Measurements from ENCODE around the gene PLAAT2. TPM values are rescaled to one million over a fixed set of nuclear protein-coding genes. Genes with fewer than 3 reads are reported as not detected.

PLAAT2 gene
- total and polyA plus RNA-seq, 9 donors = 0.12 to 1.4 (median 0.35) TPM; not detected in 4

- no peak for DNase-seq
- peaks cover 0 to 3% of the 10 kb centered on the region in 2 donors for H3K9me3 ChIP-seq
- no peaks in the 10 kb centered on the region for H3K27me3 ChIP-seq
- peaks cover 2% of the 10 kb centered on the region for H3K4me1 ChIP-seq (ENCODE audit: insufficient read depth)
- intact Hi-C loops (cut with DNase I) = no loop called here
- WGBS, 3 donors = 83 to 90% (median 84%) methylated on average over 6 of the region's 6 CpGs
- no peaks in the 10 kb centered on the region for H3K36me3 ChIP-seq
- no peak for TF ChIP-seq CTCF (IDR thresholded peaks at IDR 0.05)
- no peak for TF ChIP-seq POLR2A (IDR thresholded peaks at IDR 0.05)
- no peak for TF ChIP-seq EP300 (IDR thresholded peaks at IDR 0.05)
- no peak overlapping the region for H3K4me3 ChIP-seq
- H3K27ac ChIP-seq = no peak overlapping the region
Measured at GRCh38 chr11:63503492-63503891, 59.7 kb downstream of the PLAAT2 start.

Other genes starting within 250 kb of the PLAAT2 start
- not detected for gene SLC22A9, start 193.6 kb downstream of the PLAAT2 start, total RNA-seq
- gene SLC22A9, start 193.6 kb downstream of the PLAAT2 start, polyA plus RNA-seq = not detected
- 10 to 100 TPM in 1 of 7 donors, 1 to 10 TPM in 6; 1.7 to 22.2 (median 3.8) TPM for gene PLAAT5, start 72.2 kb downstream of the PLAAT2 start, total RNA-seq
- 10 to 100 TPM in 1 of 2 donors, 1 to 10 TPM in 1; 1.5 to 35.0 TPM for gene PLAAT5, start 72.2 kb downstream of the PLAAT2 start, polyA plus RNA-seq
- gene LGALS12, start 57.3 kb downstream of the PLAAT2 start, total RNA-seq = 1 to 10 TPM in 2 of 7 donors, under 1 TPM in 4, not detected in 1; 0.23 to 4.5 (median 0.74) TPM
- 10 to 100 TPM in 1 of 2 donors, under 1 TPM in 1; 0.19 to 28.7 TPM for gene LGALS12, start 57.3 kb downstream of the PLAAT2 start, polyA plus RNA-seq
- 10 to 100 TPM; 35.8 to 70.9 (median 61.1) TPM for gene PLAAT4, start 26.6 kb downstream of the PLAAT2 start, total RNA-seq
- gene PLAAT4, start 26.6 kb downstream of the PLAAT2 start, polyA plus RNA-seq = 10 to 100 TPM; 67.0 to 71.6 TPM
- 100 to 1,000 TPM in 5 of 7 donors, 10 to 100 TPM in 2; 52.2 to 147 (median 110) TPM for gene PLAAT3, start 51.1 kb upstream of the PLAAT2 start, total RNA-seq
- 100 to 1,000 TPM in 1 of 2 donors, 10 to 100 TPM in 1; 41.1 to 128 TPM for gene PLAAT3, start 51.1 kb upstream of the PLAAT2 start, polyA plus RNA-seq
- 10 to 100 TPM; 44.9 to 81.8 (median 55.7) TPM for gene ATL3, start 108.0 kb upstream of the PLAAT2 start, total RNA-seq
- 10 to 100 TPM; 16.5 to 27.8 TPM for gene ATL3, start 108.0 kb upstream of the PLAAT2 start, polyA plus RNA-seq
- 10 to 100 TPM; 53.2 to 82.9 (median 64.1) TPM for gene RTN3, start 118.1 kb upstream of the PLAAT2 start, total RNA-seq
- 100 to 1,000 TPM in 1 of 2 donors, 10 to 100 TPM in 1; 49.5 to 142 TPM for gene RTN3, start 118.1 kb upstream of the PLAAT2 start, polyA plus RNA-seq
- 10 to 100 TPM; 22.6 to 64.4 (median 51.4) TPM for gene ZFTA, start 205.4 kb upstream of the PLAAT2 start, total RNA-seq
- 10 to 100 TPM; 20.2 to 23.8 TPM for gene ZFTA, start 205.4 kb upstream of the PLAAT2 start, polyA plus RNA-seq

Data from ovary (tissue), 9 donors.